Measurements from ENCODE around the gene CD247. TPM values are rescaled to one million over a fixed set of nuclear protein-coding genes. Genes with fewer than 3 reads are reported as not detected.

Gene CD247
- total and polyA plus RNA-seq, 3 donors from 2014 or later: 0.47 to 2.5 (median 1.1) TPM

GRCh38 chr1:167514288-167514687 is 4.0 kb downstream of the CD247 start:
- no peaks in the 10 kb centered on the region for H3K36me3 ChIP-seq (ENCODE audit: low read depth, missing control alignments)
- H3K4me3 ChIP-seq: no peak overlapping the region
- H3K27me3 ChIP-seq: no peaks in the 10 kb centered on the region
- H3K27ac ChIP-seq: no peak overlapping the region
- intact Hi-C loops (cut with DNase I; ENCODE audit: low total_unique reads): no loop called here
- H3K4me1 ChIP-seq: no peaks in the 10 kb centered on the region
- no peak for TF ChIP-seq POLR2A (IDR thresholded peaks at IDR 0.05)
- no peak for TF ChIP-seq CTCF (IDR thresholded peaks at IDR 0.05)
- 95 to 96% methylated on average over 9 of the region's 9 CpGs for WGBS, 2 donors
- no peaks in the 10 kb centered on the region for H3K9me3 ChIP-seq
- no peak for DNase-seq

- Histone ChIP-seq H3K4me1 (no peaks in the 10 kb centered on the region), H3K4me3 (no peak overlapping the region), H3K27ac (no peak overlapping the region), H3K9me3 (no peaks in the 10 kb centered on the region), H3K27me3 (no peaks in the 10 kb centered on the region), H3K36me3 (ENCODE audit: low read depth, missing control alignments) (no peaks in the 10 kb centered on the region)
- DNase-seq: no peak
- intact Hi-C loops (cut with DNase I; ENCODE audit: low total_unique reads): no loop called here
- WGBS, 2 donors: 20 to 27% methylated on average over 7 of the region's 7 CpGs
- no peak for TF ChIP-seq POLR2A (IDR thresholded peaks at IDR 0.05)
- TF ChIP-seq CTCF (IDR thresholded peaks at IDR 0.05): no peak
These were observed 6.2 kb downstream of the CD247 start for GRCh38 chr1:167512046-167512654.

- Histone ChIP-seq H3K36me3 (ENCODE audit: low read depth, missing control alignments) (no peaks in the 10 kb centered on the region), H3K27me3 (no peaks in the 10 kb centered on the region), H3K4me1 (no peaks in the 10 kb centered on the region), H3K27ac (no peak overlapping the region), H3K9me3 (no peaks in the 10 kb centered on the region), H3K4me3 (no peak overlapping the region)
- no peak for TF ChIP-seq POLR2A (IDR thresholded peaks at IDR 0.05)
- no peak for TF ChIP-seq CTCF (IDR thresholded peaks at IDR 0.05)
- 74 to 79% methylated on average over 11 of the region's 11 CpGs for WGBS, 2 donors
- intact Hi-C loops (cut with DNase I; ENCODE audit: low total_unique reads): no loop called here
- DNase-seq: no peak
These were observed 6.8 kb downstream of the CD247 start for GRCh38 chr1:167511374-167511986.

- no peak for TF ChIP-seq POLR2A (IDR thresholded peaks at IDR 0.05)
- TF ChIP-seq CTCF (IDR thresholded peaks at IDR 0.05): no peak
- 97 to 98% methylated on average over 4 of the region's 4 CpGs for WGBS, 2 donors
- no peaks in the 10 kb centered on the region for H3K27me3 ChIP-seq
- H3K4me3 ChIP-seq: no peak overlapping the region
- H3K27ac ChIP-seq: no peak overlapping the region
- H3K4me1 ChIP-seq: no peaks in the 10 kb centered on the region
- no peak for DNase-seq
- intact Hi-C loops (cut with DNase I; ENCODE audit: low total_unique reads): no loop called here
- H3K36me3 ChIP-seq (ENCODE audit: low read depth, missing control alignments): no peaks in the 10 kb centered on the region
- H3K9me3 ChIP-seq: no peaks in the 10 kb centered on the region
These were observed 7.4 kb downstream of the CD247 start for GRCh38 chr1:167510881-167511280.

GRCh38 chr1:167510244-167510643 is 8.1 kb downstream of the CD247 start:
- no peaks in the 10 kb centered on the region for H3K27me3 ChIP-seq
- DNase-seq: no peak
- H3K4me1 ChIP-seq: no peaks in the 10 kb centered on the region
- no peak for TF ChIP-seq CTCF (IDR thresholded peaks at IDR 0.05)
- no peak for TF ChIP-seq POLR2A (IDR thresholded peaks at IDR 0.05)
- no peaks in the 10 kb centered on the region for H3K36me3 ChIP-seq (ENCODE audit: low read depth, missing control alignments)
- 83 to 89% methylated on average over 3 of the region's 3 CpGs for WGBS, 2 donors
- no peak overlapping the region for H3K4me3 ChIP-seq
- intact Hi-C loops (cut with DNase I; ENCODE audit: low total_unique reads): no loop called here
- H3K27ac ChIP-seq: no peak overlapping the region
- H3K9me3 ChIP-seq: no peaks in the 10 kb centered on the region

Measured in testis (tissue), 3 donors.